Chondrocyte (in vitro differentiated cells): Measurements from ENCODE around the gene TDP1. TPM values are rescaled to one million over a fixed set of nuclear protein-coding genes. Genes with fewer than 3 reads are reported as not detected.

Experiments
- DNase-seq: peaks from one replicate; pipeline ENCODE4 v3.0.0; 2021; ENCODE audit warnings: mixed read lengths, low spot score
- H3K27ac Mint-ChIP-seq: one replicate; pipeline ENCODE4 v1.8.0; 2021; ENCODE audit warnings: mild to moderate bottlenecking, moderate library complexity, mixed read lengths; ENCODE audit not compliant: unreplicated experiment
- H3K27me3 Mint-ChIP-seq: 2 replicates; pipeline ENCODE4 v1.8.0; 2021; ENCODE audit warnings: low read depth, mixed read lengths
- H3K36me3 Mint-ChIP-seq: 2 replicates; pipeline ENCODE4 v1.8.0; 2021; ENCODE audit warnings: low read depth, mixed read lengths
- H3K4me1 Mint-ChIP-seq: 2 replicates; pipeline ENCODE4 v1.8.0; 2021; ENCODE audit warnings: low read depth, mild to moderate bottlenecking, mixed read lengths
- H3K4me3 Mint-ChIP-seq: one replicate; pipeline ENCODE4 v1.8.0; 2021; ENCODE audit warnings: mild to moderate bottlenecking, moderate library complexity, mixed read lengths; ENCODE audit not compliant: unreplicated experiment
- H3K9me3 Mint-ChIP-seq: 2 replicates; pipeline ENCODE4 v1.8.0; 2021; ENCODE audit warnings: low read depth, mixed read lengths
- CTCF ChIP-seq: fragments of 200-600 bp; sonication (generic); IDR thresholded peaks from 2 replicates; pipeline ENCODE4 v1.5.0; 2021; ENCODE audit warnings: antibody characterized with exemption, mild to moderate bottlenecking, moderate library complexity
- total RNA-seq: library from RNA; stranded (reverse); gene quantifications from 3 replicates; pipeline ENCODE4 v1.2.1, GENCODE V29; 2021

TDP1 gene
- total RNA-seq, 1 donor from 2014 or later, result 15.0 TPM

- Mint-ChIP-seq H3K27me3 (no peaks in the 10 kb centered on the region), H3K36me3 (peaks cover 34% of the 10 kb centered on the region), H3K4me3 (no peak overlapping the region), H3K9me3 (no peaks in the 10 kb centered on the region), H3K4me1 (no peaks in the 10 kb centered on the region), H3K27ac (no peak overlapping the region)
- no peak for TF ChIP-seq CTCF
- DNase-seq, result no peak
These were observed 34.5 kb downstream of the TDP1 start for GRCh38 chr14:89990218-89990617.

DNA sequence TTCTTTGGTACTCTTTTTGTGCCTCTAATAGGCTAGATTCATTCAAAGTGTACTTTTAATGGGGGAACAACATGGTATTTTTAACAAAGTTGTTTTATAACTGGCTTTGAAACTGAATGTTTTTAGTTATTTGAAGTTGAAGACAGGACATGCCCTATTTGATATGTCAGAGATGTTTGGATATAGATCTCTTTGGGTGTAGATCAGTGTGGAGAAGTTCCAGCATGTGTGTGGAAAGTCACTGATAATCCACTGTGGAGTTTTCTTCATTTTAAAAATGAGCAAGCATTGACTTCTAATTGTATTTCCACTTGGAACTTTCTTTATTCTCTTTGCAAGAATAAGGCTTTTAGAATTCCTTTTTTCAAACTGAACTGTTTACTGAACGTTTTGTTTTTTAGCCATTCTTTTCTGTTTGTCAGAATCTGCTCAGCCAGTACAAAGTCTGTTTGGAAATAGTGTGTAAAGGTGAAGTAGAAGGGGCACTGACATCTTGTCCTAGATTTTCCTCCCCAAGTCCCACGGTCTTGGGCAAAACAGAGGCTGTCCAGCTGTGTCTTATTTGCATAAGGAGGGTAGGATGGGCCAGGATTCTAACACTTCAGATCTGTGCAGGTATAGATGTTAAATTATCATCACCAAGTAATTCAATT lies 35.0 kb downstream of the TDP1 start:
- peaks cover 36% of the 10 kb centered on the region for H3K36me3 Mint-ChIP-seq
- no peak overlapping the region for H3K27ac Mint-ChIP-seq
- no peak for DNase-seq
- no peak overlapping the region for H3K4me3 Mint-ChIP-seq
- no peaks in the 10 kb centered on the region for H3K9me3 Mint-ChIP-seq
- no peaks in the 10 kb centered on the region for H3K27me3 Mint-ChIP-seq
- TF ChIP-seq CTCF, result no peak
- no peaks in the 10 kb centered on the region for H3K4me1 Mint-ChIP-seq

GRCh38 chr14:89992273-89992672 lies 36.5 kb downstream of the TDP1 start:
- no peaks in the 10 kb centered on the region for H3K4me1 Mint-ChIP-seq
- H3K27ac Mint-ChIP-seq, result no peak overlapping the region
- peaks cover 35% of the 10 kb centered on the region for H3K36me3 Mint-ChIP-seq
- DNase-seq, result no peak
- H3K27me3 Mint-ChIP-seq, result no peaks in the 10 kb centered on the region
- no peak for TF ChIP-seq CTCF
- no peak overlapping the region for H3K4me3 Mint-ChIP-seq
- no peaks in the 10 kb centered on the region for H3K9me3 Mint-ChIP-seq

DNA sequence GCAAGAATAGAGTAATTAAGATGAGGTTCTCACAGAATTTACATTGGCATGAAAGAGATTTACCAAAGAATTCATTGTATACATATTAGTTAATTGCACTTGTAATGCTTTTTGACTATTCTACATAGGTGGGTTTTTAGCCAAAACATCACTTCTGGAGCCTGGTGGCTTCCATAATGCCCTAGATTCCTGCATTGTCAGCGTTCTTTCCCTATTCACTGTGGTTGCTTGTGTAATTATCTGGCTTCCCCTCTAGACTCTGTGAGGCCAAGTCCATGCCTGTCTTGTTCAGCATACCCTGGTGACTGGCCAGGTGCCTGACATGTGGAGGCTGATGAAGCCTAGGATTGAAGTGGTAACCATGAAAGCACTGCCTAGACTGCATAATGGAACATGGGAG lies 41.2 kb downstream of the TDP1 start:
- TF ChIP-seq CTCF, result no peak
- H3K27me3 Mint-ChIP-seq, result no peaks in the 10 kb centered on the region
- no peak overlapping the region for H3K4me3 Mint-ChIP-seq

DNA sequence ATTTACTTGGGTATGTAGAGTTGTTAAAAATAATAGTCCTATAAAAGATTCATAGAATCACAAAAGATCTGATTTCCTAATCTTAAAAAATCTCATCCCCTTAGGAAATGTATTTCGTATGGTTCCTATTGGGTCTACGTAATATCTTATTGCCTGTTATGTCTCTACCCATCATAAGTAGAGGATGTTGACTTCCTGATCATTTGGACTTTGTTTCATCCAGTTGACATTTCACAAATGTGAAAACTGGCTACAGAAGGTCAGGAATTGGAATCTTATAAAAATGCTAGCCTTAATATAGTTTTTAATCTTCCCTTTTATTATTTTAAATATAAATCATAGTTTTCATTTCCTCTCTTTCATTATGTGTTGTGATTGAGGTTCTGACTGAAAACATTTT lies 45.2 kb downstream of the TDP1 start:
- peaks cover 17% of the 10 kb centered on the region for H3K36me3 Mint-ChIP-seq
- H3K27me3 Mint-ChIP-seq, result no peaks in the 10 kb centered on the region
- H3K27ac Mint-ChIP-seq, result no peak overlapping the region
- H3K9me3 Mint-ChIP-seq, result no peaks in the 10 kb centered on the region
- no peak overlapping the region for H3K4me3 Mint-ChIP-seq
- no peaks in the 10 kb centered on the region for H3K4me1 Mint-ChIP-seq
- DNase-seq, result no peak
- no peak for TF ChIP-seq CTCF

More for the DNA sequence above, 41.2 kb downstream of the TDP1 start:
- H3K4me1 Mint-ChIP-seq, result no peaks in the 10 kb centered on the region
- peaks cover 33% of the 10 kb centered on the region for H3K36me3 Mint-ChIP-seq
- no peaks in the 10 kb centered on the region for H3K9me3 Mint-ChIP-seq
- no peak overlapping the region for H3K27ac Mint-ChIP-seq
- no peak for DNase-seq
